Ovary (tissue), 3 donors: Measurements from ENCODE around the gene MAPK8IP3.

Experiments
- CTCF ChIP-seq, 3 donors: fragments of 450-650 bp in 2 of 3; fragments of 200-600 bp in 1 of 3; IDR thresholded peaks; one replicate each; pipeline versions ENCODE4 v1.5.1 to v1.8.0; 2016 to 2022; ENCODE audit warnings: antibody characterized with exemption in 3 of 3, mild to moderate bottlenecking in 1 of 3
- POLR2A ChIP-seq: fragments of 450-650 bp; IDR thresholded peaks from one replicate; pipeline ENCODE4 v1.6.1; 2017; ENCODE audit warnings: antibody characterized with exemption, mild to moderate bottlenecking, moderate library complexity
- donor health status: DM: no; HTN: no; CAD: no.

GRCh38 chr16:1759511-1759910 is 53.5 kb downstream of the MAPK8IP3 start:
- no peak for TF ChIP-seq CTCF (IDR thresholded peaks at IDR 0.05)
- no peak for TF ChIP-seq POLR2A
